ENCODE measurements around the gene ABLIM2.

Gene ABLIM2

GRCh38 chr4:8023696-8024033 is 134.9 kb downstream of the ABLIM2 start:
- ATAC-seq: no peak
- no peak for TF ChIP-seq TOX (CRISPR knock-in tag; IDR thresholded peaks at IDR 0.05; ENCODE audit: borderline replicate concordance)
- no peak for TF ChIP-seq ZNF70 (CRISPR knock-in tag; IDR thresholded peaks at IDR 0.05)
- TF ChIP-seq ZNF565 (CRISPR knock-in tag; conservative IDR thresholded peaks at IDR 0.05; ENCODE audit: low read depth): no peak
- no peak for TF ChIP-seq ESRRG (CRISPR knock-in tag; IDR thresholded peaks at IDR 0.05)
- no peak for TF ChIP-seq ARNTL (CRISPR knock-in tag; IDR thresholded peaks at IDR 0.05; ENCODE audit: borderline replicate concordance, low read depth)

GRCh38 chr4:8022767-8023695 is 135.6 kb downstream of the ABLIM2 start:
- TF ChIP-seq POU6F1 (CRISPR knock-in tag; IDR thresholded peaks at IDR 0.05; ENCODE audit: borderline replicate concordance, low read depth) (no peak), GLIS3 (CRISPR knock-in tag; IDR thresholded peaks at IDR 0.05) (no peak), ZNF70 (CRISPR knock-in tag; IDR thresholded peaks at IDR 0.05) (no peak), BACH2 (CRISPR knock-in tag; IDR thresholded peaks at IDR 0.05; ENCODE audit: borderline replicate concordance) (no peak), ZC3H10 (CRISPR knock-in tag; IDR thresholded peaks at IDR 0.05) (no peak), PPARA (CRISPR knock-in tag; IDR thresholded peaks at IDR 0.05; ENCODE audit: borderline replicate concordance) (no peak), CSRNP3 (CRISPR knock-in tag; IDR thresholded peaks at IDR 0.05) (no peak), OSR1 (CRISPR knock-in tag; IDR thresholded peaks at IDR 0.05) (no peak), SNAI2 (CRISPR knock-in tag; IDR thresholded peaks at IDR 0.05) (no peak), TCF4 (CRISPR knock-in tag; IDR thresholded peaks at IDR 0.05; ENCODE audit: borderline replicate concordance) (no peak), ZNF8 (CRISPR knock-in tag; IDR thresholded peaks at IDR 0.05) (no peak)
- TF ChIP-seq, protein P1, sequence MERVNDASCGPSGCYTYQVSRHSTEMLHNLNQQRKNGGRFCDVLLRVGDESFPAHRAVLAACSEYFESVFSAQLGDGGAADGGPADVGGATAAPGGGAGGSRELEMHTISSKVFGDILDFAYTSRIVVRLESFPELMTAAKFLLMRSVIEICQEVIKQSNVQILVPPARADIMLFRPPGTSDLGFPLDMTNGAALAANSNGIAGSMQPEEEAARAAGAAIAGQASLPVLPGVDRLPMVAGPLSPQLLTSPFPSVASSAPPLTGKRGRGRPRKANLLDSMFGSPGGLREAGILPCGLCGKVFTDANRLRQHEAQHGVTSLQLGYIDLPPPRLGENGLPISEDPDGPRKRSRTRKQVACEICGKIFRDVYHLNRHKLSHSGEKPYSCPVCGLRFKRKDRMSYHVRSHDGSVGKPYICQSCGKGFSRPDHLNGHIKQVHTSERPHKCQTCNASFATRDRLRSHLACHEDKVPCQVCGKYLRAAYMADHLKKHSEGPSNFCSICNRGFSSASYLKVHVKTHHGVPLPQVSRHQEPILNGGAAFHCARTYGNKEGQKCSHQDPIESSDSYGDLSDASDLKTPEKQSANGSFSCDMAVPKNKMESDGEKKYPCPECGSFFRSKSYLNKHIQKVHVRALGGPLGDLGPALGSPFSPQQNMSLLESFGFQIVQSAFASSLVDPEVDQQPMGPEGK (CRISPR knock-in tag; IDR thresholded peaks at IDR 0.05; ENCODE audit: borderline replicate concordance): no peak
- no peak for ATAC-seq

DNA sequence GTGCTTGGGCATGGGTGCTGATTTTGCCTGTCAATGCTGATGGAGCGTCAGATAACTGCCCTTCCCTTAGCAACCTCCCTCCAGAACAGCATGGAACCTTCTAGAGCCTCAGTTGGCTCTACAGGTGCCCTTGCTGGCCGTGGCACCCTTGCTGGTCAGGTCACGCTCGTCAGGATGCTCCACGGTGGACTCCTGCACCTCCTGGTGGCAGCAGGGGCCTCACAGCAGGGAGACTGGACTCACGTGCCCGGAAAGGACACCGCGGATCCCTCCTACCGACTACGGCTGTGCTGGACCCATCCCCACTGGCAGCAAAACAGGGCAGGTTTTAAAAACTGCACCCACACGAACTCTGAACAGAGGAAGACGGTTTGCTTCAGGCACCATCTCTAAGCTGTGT is 136.8 kb downstream of the ABLIM2 start:
- TF ChIP-seq RARB (CRISPR knock-in tag; IDR thresholded peaks at IDR 0.05) (no peak), PPARA (CRISPR knock-in tag; IDR thresholded peaks at IDR 0.05; ENCODE audit: borderline replicate concordance) (no peak), OSR1 (CRISPR knock-in tag; IDR thresholded peaks at IDR 0.05) (no peak), ZFP3 (CRISPR knock-in tag; IDR thresholded peaks at IDR 0.05) (no peak), ZFP30 (CRISPR knock-in tag; IDR thresholded peaks at IDR 0.05) (no peak), ZNF565 (CRISPR knock-in tag; conservative IDR thresholded peaks at IDR 0.05; ENCODE audit: low read depth) (no peak), CREB5 (CRISPR knock-in tag; IDR thresholded peaks at IDR 0.05; ENCODE audit: low read depth) (no peak), CSDC2 (CRISPR knock-in tag; IDR thresholded peaks at IDR 0.05) (no peak), ZNF70 (CRISPR knock-in tag; IDR thresholded peaks at IDR 0.05) (no peak), GLIS3 (CRISPR knock-in tag; IDR thresholded peaks at IDR 0.05) (no peak), TOX (CRISPR knock-in tag; IDR thresholded peaks at IDR 0.05; ENCODE audit: borderline replicate concordance) (no peak), ISL1 (CRISPR knock-in tag; IDR thresholded peaks at IDR 0.05) (no peak), ZC3H10 (CRISPR knock-in tag; IDR thresholded peaks at IDR 0.05) (no peak), CSRNP3 (CRISPR knock-in tag; IDR thresholded peaks at IDR 0.05) (no peak), ZNF8 (CRISPR knock-in tag; IDR thresholded peaks at IDR 0.05) (no peak)
- TF ChIP-seq, protein P1 (CRISPR knock-in tag; IDR thresholded peaks at IDR 0.05; ENCODE audit: borderline replicate concordance): no peak
- TF ChIP-seq, protein P2, sequence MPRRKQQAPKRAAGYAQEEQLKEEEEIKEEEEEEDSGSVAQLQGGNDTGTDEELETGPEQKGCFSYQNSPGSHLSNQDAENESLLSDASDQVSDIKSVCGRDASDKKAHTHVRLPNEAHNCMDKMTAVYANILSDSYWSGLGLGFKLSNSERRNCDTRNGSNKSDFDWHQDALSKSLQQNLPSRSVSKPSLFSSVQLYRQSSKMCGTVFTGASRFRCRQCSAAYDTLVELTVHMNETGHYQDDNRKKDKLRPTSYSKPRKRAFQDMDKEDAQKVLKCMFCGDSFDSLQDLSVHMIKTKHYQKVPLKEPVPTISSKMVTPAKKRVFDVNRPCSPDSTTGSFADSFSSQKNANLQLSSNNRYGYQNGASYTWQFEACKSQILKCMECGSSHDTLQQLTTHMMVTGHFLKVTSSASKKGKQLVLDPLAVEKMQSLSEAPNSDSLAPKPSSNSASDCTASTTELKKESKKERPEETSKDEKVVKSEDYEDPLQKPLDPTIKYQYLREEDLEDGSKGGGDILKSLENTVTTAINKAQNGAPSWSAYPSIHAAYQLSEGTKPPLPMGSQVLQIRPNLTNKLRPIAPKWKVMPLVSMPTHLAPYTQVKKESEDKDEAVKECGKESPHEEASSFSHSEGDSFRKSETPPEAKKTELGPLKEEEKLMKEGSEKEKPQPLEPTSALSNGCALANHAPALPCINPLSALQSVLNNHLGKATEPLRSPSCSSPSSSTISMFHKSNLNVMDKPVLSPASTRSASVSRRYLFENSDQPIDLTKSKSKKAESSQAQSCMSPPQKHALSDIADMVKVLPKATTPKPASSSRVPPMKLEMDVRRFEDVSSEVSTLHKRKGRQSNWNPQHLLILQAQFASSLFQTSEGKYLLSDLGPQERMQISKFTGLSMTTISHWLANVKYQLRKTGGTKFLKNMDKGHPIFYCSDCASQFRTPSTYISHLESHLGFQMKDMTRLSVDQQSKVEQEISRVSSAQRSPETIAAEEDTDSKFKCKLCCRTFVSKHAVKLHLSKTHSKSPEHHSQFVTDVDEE (CRISPR knock-in tag; IDR thresholded peaks at IDR 0.05): no peak
- peak; percentile 55 for ATAC-seq

All from SK-N-SH treated with all-trans-retinoic acid at 6 μM for 48 hours (cell line).